ENCODE measurements around the gene CENPE.

The CENPE gene

GRCh38 chr4:103129174-103129573, 69.0 kb downstream of the CENPE start:
- no peak for DNase-seq

GRCh38 chr4:103126126-103126525, 72.0 kb downstream of the CENPE start:
- no peak for DNase-seq

DNA sequence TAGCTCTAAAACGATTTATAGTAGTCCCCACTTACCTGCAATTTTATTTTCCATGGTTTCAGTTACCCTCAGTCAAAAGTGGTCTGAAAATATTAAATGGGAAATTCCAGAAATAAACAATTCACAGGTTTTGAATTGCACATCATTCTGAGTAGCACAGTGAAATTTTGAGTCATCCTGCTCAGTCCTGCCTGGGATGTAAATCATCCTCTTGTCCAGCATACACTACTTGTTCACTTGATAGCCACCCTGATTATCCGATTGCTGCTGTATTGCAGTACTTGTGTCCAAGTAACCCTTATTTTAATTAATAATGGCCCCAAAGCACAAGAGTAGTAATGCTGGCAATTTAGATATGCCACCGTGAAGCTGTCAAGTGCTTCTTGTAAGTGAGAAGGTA, 75.0 kb downstream of the CENPE start:
- no peak for DNase-seq

DNA sequence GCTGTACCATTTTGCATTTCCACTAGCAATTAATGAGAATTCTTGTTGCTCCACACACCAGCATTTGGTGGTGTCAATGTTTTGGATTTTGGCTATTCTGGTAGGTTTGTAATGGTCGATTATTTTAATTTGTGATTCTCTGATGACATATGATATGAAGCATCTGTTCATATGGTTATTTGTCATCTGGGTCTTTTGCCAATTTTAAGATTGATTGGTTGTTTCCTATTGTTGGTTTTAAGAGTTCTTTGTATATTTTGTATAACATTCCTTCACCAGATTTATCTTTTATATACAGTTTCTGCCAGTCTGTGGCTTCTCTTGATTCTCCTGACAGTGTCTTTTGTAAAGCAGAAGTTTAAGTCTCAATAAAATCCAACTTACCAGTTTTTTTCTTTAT, 80.0 kb downstream of the CENPE start:
- DNase-seq: no peak

- DNase-seq: no peak
Observed at GRCh38 chr4:103111598-103111997, 86.5 kb downstream of the CENPE start.

- DNase-seq: no peak
Observed at GRCh38 chr4:103108542-103108941, 89.6 kb downstream of the CENPE start.

- DNase-seq: no peak
Observed at GRCh38 chr4:103105558-103106356, 92.4 kb downstream of the CENPE start.

DNA sequence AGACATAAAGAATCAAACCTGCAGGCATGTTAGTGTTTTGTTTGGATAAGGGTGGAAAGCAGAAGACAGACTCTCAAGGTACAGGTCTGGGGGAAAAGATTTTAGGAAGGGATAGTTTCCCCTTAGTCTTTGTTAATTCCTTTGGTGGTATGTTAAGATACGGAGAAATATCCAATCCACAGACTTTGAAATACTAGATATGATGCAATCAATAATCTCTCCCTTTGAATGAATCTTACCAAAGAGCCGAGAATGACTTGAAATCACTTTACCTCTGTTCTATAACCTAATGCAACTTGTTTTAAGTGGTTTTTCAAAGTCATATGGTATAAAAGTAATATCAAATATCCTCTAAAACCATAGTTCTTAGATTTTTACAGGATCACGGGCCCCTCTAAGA, 93.3 kb downstream of the CENPE start:
- DNase-seq: no peak

DNA sequence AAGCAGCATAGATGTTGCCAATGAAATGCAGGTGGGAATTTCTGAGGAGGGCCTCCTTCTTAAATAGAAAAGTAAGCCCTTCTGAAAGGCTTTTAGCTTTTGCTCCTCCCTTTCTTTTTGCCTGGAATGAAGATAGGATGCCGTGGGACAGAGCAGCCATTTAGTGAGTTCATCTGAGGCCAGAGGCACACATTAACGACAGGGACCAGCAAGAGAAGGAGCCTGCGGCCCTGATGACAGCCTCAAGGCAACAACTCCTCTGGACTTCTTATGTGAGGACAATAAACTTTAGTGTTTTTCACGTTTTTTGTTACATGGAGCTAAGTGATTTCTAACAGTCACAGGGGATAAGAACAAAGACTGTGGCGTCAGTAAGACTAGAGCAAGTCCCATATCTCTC, 97.5 kb downstream of the CENPE start:
- no peak for DNase-seq

DNA sequence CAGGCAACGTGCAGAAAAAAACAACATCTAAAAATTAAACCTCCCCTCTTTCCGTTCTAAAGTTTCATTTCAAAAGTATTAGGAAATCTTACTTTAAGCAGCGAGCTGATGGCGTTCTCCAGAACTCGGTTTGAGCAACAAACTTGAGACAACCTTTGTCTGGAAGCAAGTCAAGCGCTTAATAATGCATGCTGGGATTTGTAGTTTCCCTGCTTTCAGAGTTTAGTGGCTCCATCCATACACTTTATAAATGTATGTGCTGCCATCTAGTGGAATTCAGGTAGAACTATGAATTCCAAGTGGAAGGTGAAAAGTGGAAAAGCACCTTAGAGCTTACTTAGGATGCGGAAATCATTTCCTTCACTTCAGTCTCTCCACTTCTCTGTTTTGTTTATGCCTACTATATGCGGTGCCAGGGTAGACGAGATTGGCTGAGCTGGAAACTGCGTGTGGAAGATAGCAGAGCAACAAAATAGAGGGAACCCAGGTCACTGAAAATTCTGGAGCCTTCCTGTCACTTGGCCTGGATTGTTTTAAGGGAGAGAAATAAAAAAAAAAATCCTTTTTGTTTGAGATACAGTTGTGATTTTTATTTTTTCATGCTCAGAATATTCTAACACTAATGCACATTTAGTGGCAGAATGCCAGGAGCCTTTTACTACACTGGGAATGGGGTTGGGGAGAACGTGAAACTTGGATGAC, 98.3 kb downstream of the CENPE start, which contains the start of gene BDH2:
BDH2 (minus strand) TSS at position 144 of the 702 bp plus-strand sequence. CDS start 3,580 bp downstream, outside the sequence.
- DNase-seq: peak; percentile 89

- no peak for DNase-seq
Observed at GRCh38 chr4:103098756-103099440, 99.2 kb downstream of the CENPE start.

- no peak for DNase-seq
Observed at GRCh38 chr4:103098341-103098740, 99.8 kb downstream of the CENPE start.

DNA sequence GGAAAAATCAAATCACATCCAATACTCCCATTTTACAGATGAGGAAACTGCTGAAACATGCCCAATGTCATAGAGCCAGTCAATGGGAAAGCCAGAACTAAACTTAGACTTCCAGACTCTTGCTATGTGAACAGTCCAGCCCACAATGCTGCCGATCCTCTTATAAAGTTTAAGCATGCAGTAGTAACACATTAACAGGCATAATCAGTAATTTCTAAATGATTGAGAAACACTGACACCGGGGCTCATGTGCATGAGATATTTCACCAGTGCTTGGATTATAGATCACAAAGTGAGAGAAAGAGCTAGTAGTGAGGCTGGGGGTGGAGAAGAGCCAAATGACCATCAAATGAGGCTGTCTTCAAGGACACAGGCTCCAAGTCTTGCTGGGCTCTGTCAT, 101.0 kb downstream of the CENPE start:
- DNase-seq: no peak

- DNase-seq: no peak
Observed at GRCh38 chr4:103095080-103095479, 103.1 kb downstream of the CENPE start.

DNA sequence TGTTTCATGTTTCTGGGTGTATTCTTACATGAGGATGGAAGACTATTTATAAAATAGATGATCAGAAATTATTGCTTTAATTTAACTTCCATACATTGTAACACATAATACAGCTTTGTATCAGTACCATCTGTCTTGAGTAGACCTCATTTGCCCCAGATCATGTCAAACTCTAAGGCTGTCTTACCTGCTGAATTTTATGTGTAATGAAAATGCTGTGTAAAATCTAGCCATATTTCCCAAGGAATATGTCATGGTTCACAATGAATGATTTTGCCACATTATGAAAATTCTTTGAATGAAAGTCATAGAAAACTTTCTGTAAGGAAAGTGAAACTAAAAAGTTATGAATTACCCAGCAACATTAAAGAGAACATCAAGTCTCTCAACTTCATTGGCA, 105.9 kb downstream of the CENPE start:
- no peak for DNase-seq

DNA sequence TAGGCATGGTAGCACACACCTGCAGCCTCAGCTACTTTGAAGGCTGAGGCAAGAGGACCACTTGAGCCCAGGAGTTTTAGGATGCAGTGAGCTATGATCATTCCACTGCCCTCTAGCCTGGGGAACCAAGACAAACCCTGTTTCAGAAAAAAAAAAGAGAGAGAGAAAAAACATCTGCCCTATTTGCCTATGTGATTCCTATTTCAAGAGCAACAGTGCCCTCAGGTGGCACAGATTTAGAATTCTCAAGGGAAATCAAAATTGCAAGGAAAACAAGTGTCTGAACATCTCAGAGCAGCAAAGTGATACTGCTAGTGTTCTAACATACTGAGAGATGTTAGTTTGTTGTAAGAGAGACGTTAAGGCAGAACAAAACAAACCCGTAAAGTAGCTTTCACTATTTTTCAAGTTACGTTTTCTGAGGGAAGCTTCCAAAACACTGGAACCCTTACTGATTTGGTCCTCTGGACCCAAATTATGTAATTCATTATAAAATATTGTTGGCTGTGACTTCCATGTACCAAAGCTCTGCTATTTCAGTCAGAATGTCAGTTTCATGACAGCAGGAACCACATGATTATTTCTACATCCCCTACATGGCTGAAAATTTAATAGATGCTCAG, 106.4 kb downstream of the CENPE start:
- peak; percentile 48 for DNase-seq

DNA sequence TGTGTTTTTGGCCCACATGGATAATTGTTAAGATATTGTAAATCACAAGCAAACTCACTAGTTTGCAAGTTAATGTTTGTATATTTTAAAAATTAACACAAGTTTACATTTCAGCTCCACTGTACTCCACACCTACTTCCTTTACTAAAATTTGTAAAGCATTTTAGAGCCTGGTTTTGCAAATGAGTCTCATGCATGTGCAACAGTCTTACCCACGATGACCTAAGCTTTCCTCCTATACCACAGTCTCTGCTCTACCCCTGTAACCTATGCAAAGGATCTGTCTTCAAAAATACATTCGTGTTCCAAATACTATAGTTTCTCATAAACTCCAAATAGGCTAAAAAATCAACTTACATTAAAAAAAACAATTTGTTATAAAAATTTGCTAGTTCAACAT, 108.7 kb downstream of the CENPE start:
- DNase-seq: no peak

- no peak for DNase-seq
Observed at GRCh38 chr4:103086551-103086950, 111.6 kb downstream of the CENPE start.

- DNase-seq: no peak
Observed at GRCh38 chr4:103085555-103086196, 112.5 kb downstream of the CENPE start.

GRCh38 chr4:103079621-103080020, 118.5 kb downstream of the CENPE start:
- no peak for DNase-seq

DNA sequence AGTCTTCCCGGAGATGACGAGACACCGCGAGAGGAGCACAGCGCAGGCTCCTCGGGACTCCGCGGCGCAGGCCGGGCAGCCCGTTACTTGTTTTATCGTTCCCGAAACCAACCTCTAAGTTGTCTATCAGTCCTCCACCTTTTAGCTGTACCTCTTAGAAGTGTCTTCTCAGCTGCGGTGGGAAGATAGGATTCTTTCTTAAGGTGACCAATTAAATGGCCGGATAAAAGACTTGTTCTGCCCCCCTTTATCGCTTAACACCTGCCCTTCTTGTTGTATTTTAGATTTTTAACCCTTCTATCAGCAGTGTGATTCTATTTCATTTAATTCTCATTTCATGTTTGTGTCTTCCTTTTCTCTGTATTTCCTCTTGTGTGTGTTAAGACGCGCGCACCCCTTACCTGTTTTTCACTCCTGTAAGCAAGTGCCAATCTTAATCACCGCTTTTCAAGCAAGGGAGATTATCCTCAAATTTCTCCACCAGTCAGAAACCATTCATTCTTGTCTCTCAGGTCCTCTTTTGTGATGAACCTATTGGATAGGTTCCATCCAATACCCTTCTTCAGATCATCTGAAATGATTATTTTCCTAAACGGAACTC, 121.3 kb downstream of the CENPE start, which contains the start of gene SLC9B2:
SLC9B2 (minus strand) TSS at position 15 of the 601 bp plus-strand sequence. CDS start 9,211 bp downstream, outside the sequence.
- DNase-seq: no peak
